NCI-H1105 (cell line): ENCODE measurements around the gene VPS39.
"Not testable (repeated sequence)": the region's sequence is repeated elsewhere in the genome, so short reads cannot be mapped to it uniquely, and the experiment has no call there.

Experiments used
- DNase-seq: peaks from one replicate; lab custom pipeline; 2025; lab: John Stamatoyannopoulos, UW

The VPS39 gene

GRCh38 chr15:42207674-42208579, at the start of gene VPS39:
Gene VPS39 (minus strand): TSS chr15:42208304. CDS start chr15:42208153, 151 bp downstream.
- DNase-seq = peak; percentile 70

GRCh38 chr15:42253300-42253699, 45.2 kb upstream of the VPS39 start:
- DNase-seq = no peak

GRCh38 chr15:42240823-42241222, 32.7 kb upstream of the VPS39 start:
- no peak for DNase-seq

- no peak for DNase-seq
Measured at GRCh38 chr15:42239528-42240182, 31.6 kb upstream of the VPS39 start.

DNA sequence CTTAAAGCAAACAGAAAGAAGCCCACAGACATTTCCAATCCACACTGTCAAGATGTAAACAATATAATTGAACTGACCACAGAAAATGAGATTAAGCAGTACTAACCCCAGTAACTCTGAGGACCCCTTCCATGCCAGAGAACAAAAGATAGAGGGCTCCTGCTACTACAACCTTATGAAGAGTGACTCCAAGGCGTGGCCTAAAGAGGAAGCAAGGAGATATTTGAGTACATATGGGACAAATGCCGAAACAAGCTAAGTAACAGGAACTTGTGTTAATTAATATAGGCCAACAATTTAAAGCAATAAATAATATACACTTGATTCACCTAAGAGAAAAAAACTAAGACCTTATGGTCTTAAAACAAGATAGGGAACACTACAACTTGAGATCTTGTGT, 25.0 kb upstream of the VPS39 start:
- no peak for DNase-seq

DNA sequence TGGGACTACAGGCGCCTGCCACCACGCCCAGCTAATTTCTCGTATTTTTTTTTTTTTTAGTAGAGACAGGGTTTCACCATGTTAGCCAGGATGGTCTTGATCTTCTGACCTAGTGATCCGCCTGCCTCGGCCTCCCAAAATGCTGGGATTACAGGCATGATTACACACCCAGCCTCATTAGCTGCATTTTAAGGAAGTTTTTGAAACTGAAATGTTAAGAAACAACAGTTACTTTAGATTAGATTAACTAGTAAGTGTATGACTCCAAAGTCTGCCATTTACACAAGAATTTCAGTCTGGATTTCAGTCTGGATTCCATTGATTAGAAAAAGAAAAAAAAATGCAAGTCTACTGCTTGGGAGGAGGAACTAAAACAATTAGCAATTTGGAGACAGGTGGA, 24.5 kb upstream of the VPS39 start:
- no peak for DNase-seq

DNA sequence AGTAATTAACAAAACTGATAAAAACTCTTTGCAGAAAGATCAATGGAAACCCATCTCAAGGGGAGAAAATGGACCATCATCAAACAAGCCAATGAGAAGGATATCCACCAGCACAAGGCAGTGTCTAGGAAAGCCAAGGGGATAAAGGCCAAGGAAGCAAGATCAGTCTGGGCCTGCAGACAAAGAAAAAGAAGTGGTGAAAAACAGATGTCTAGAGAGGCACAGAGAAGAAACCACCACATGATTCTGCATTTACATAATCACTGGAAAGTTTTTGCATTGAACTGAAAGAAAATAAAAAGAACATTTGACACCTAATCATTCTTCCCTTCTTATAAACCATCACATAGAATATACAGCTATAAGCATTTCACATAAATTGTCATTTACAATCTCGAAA, 23.0 kb upstream of the VPS39 start:
- no peak for DNase-seq

DNA sequence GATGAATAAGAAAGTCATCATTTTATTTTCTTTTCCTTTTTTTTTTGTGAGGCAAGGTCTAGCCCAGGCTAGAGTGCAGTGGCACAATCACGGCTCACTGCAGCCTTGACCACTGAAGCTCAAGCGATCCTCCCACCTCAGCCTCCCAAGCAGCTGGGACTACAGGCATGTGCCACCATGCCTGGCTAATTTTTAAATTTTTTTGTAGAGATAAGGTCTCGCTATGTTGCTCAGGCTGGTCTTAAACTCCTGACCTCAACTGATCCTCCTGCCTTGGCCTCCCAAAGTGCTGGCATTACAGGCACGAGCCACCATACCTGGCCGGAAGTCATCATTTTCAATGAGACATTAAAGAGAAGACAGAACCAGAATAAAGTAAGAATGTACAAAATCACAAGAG, 20.9 kb upstream of the VPS39 start:
- not testable (repeated sequence) for DNase-seq

DNA sequence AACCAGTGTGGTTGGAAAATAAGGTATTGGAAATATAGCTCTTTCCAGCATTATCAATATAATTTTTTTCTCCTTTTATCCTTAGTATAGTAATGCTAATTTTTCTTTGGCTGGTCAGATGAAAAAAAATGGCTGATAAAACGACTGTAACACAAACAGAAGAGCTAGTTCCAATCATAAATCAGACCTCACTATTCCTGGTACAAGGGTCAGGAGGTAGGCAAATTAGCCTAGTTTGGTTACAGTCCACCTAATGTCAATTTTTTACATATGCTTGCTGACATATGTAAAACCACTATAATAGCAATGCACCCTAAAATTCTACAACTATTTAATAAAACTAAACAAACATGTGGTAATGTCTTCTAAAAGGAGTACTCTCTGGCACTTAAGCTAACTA, 19.9 kb upstream of the VPS39 start:
- DNase-seq = no peak

GRCh38 chr15:42226648-42227047, 18.5 kb upstream of the VPS39 start:
- DNase-seq = no peak

GRCh38 chr15:42220216-42220615, 12.1 kb upstream of the VPS39 start:
- no peak for DNase-seq

DNA sequence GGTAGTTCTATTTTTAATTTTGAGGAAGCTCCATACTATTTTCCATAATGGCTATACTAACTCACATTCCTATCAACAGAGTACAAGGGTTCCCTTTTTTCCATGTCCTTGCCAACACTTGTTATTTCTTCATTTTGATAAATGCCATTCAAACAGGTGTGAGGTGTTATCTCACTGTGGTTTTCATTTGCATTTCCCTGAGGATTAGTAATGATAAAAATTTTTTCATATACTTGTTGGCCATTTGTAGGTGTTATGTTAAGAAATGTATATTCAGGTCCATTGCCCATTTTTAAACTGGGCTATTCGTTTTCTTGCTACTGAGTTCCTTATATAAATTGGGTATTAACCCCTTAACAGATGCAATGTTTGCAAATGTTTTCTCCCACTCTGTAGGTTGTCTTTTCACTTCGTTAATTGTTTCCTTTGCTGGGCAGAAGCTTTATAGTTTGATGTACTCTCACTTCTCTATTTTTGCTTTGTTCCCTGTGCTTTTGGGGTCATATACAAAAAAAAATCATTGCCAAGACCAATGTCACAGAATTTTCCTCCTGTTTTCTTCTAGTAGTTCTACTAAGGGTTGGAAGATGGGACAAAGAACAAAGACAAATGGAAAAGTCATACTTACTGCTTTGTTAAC, 11.0 kb upstream of the VPS39 start:
- DNase-seq = no peak

DNA sequence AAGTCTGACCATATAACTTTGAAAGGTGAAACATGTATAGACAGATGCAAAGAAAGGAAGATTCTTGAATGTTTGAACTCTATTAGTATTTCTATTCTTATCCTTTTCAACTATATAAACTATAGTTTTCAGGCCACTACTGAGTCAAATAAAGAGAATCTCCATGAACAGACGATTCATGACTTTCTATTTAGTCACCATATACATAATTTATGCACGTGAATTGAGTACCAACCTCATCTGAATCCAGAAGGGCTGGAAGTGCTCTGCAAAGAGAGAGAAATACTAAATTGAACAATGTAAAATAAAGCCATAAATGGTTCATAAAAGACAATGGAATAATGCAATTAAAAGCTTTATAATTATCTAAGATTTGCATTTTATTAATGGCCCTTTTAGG, 9.5 kb upstream of the VPS39 start:
- DNase-seq = no peak

- no peak for DNase-seq
Measured at GRCh38 chr15:42215913-42216829, 8.1 kb upstream of the VPS39 start.

DNA sequence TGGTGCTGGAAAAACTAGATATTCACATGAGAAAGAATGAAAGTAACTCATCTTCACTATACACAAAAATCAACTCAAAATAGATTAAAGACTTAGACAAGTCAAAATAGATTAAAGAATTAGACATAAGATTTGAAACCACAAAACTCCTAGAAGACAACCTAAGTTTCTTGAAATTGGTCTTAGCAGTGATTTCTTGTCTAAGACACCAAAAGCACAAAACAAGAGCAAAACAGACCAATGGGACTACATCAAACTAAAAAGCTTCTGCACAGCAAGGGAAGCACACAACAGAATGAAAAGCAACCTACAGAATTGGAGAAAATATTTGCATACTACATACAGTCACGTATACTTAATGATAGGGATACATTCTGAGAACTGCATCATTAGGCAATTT, 6.5 kb upstream of the VPS39 start:
- DNase-seq = no peak

DNA sequence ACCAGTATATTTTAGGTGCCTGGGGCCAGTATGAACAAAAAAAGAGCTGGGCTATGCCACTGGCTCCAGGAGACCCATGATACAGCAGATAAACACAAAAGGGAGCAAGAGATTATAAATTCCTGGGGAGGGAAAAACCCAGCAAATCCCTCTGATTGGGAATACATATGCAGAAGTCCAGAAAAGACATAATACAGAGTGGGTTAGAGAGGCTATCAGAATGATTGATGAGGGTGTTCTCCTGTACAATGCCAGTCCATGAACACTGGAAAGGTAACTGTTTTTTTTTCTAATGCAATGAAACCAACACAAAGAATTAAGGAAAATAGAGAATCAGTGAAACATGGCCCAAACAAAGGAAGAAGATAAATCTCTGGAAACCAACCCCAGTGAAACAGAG, 5.4 kb upstream of the VPS39 start:
- no peak for DNase-seq

- no peak for DNase-seq
Measured at GRCh38 chr15:42210696-42211095, 2.6 kb upstream of the VPS39 start.

GRCh38 chr15:42206406-42206805, 1.7 kb downstream of the VPS39 start:
- DNase-seq = no peak

- DNase-seq = no peak
Measured at GRCh38 chr15:42203891-42204290, 4.2 kb downstream of the VPS39 start.

GRCh38 chr15:42202653-42203052, 5.5 kb downstream of the VPS39 start:
- DNase-seq = no peak

GRCh38 chr15:42201801-42202200, 6.3 kb downstream of the VPS39 start:
- no peak for DNase-seq

- no peak for DNase-seq
Measured at GRCh38 chr15:42199126-42199525, 9.0 kb downstream of the VPS39 start.
